ENCODE measurements around the gene EFNA2. TPM values are rescaled to one million over a fixed set of nuclear protein-coding genes. Genes with fewer than 3 reads are reported as not detected.

Gene EFNA2
- total RNA-seq, 1 experiment from 2014 or later, result 12.2 TPM

- peak; percentile 46 for TF ChIP-seq ZFX (IDR thresholded peaks at IDR 0.05)
- peak; percentile 31 for TF ChIP-seq POLR2A (IDR thresholded peaks at IDR 0.05; ENCODE audit: borderline replicate concordance, extremely low read depth, insufficient read depth, insufficient read length)
- peak; percentile 68 for TF ChIP-seq POLR2AphosphoS5 (IDR thresholded peaks at IDR 0.05; ENCODE audit: low read depth, low read length)
- TF ChIP-seq ATF3 (IDR thresholded peaks at IDR 0.05), result no peak
- TF ChIP-seq EZH2 (IDR thresholded peaks at IDR 0.05), result no peak
- no peak for TF ChIP-seq FOSL1 (IDR thresholded peaks at IDR 0.05; ENCODE audit: low read depth)
Measured at GRCh38 chr19:1261798-1262622, 23.7 kb upstream of the EFNA2 start (continued).

GRCh38 chr19:1262623-1263123, 23.0 kb upstream of the EFNA2 start:
- H3K4me2 ChIP-seq (ENCODE audit: low read length), result peak overlapping the region; percentile 98
- H3K9me2 ChIP-seq (ENCODE audit: insufficient read depth), result no peaks in the 10 kb centered on the region
- ChIA-PET RAD21 (ENCODE audit: low non-redundant PET in 1 of 2, low total read pairs in 2 of 2, uncharacterized antibody in 2 of 2, unreplicated experiment in 2 of 2) (no interaction called here), CTCF (interaction anchor here (1.6 kb wide), 1 partner anchor 18 kb away, joined by 15 read pairs; no protein-coding TSS in a partner anchor), POLR2A (interaction anchor here (1.1 to 1.3 kb wide), 2 partner anchors 10 to 18 kb away, joined by 4 to 6 read pairs; no protein-coding TSS in a partner anchor)
- BruUV-seq (replicated peaks), result no TSS peak
- peak overlapping the region; percentile 85 to 89 for H3K4me3 ChIP-seq (replicated peaks in 1 of 2; ENCODE audit: low read depth in 1 of 2, low read length in 2 of 2)
- peak overlapping the region; percentile 99 for H3K27ac ChIP-seq (ENCODE audit: low read depth, low read length)
- H4K20me1 ChIP-seq (ENCODE audit: insufficient read depth), result no peaks in the 10 kb centered on the region
- H3K4me1 ChIP-seq (ENCODE audit: control insufficient read depth in 1 of 2, insufficient read depth in 2 of 2, low read length in 2 of 2), result peaks cover 61 to 96% of the 10 kb centered on the region in 2 experiments
- no peak overlapping the region for H2AFZ ChIP-seq (ENCODE audit: low read depth, low read length, poor library complexity, severe bottlenecking)
- H3K36me3 ChIP-seq (ENCODE audit: control insufficient read depth in 1 of 2, insufficient read depth in 2 of 2, low read length in 2 of 2), result peaks cover 2 to 3% of the 10 kb centered on the region in 2 experiments; a peak in 2 of 4 replicates
- H3K79me2 ChIP-seq (ENCODE audit: insufficient read depth, low read length), result peaks cover 15% of the 10 kb centered on the region
- H3K27me3 ChIP-seq (ENCODE audit: insufficient read depth, low read length), result no peaks in the 10 kb centered on the region
- H3K9ac ChIP-seq (ENCODE audit: low read length), result peak overlapping the region; percentile 99
- DNase-seq (ENCODE audit: low read depth, low spot score), result no peak
- H3K9me3 ChIP-seq (ENCODE audit: control insufficient read depth in 1 of 2, insufficient read depth in 1 of 2, low read depth in 1 of 2, low read length in 2 of 2), result no peaks in the 10 kb centered on the region
- intact Hi-C loops (cut with micrococcal nuclease), result no loop called here
- ATAC-seq, result no peak
- TF ChIP-seq SP1 (IDR thresholded peaks at IDR 0.05; ENCODE audit: low read depth) (no peak), EGR1 (IDR thresholded peaks at IDR 0.05; ENCODE audit: low read depth) (no peak), SIN3A (IDR thresholded peaks at IDR 0.05; ENCODE audit: low read depth) (no peak), ZFX (IDR thresholded peaks at IDR 0.05) (no peak), CEBPB (IDR thresholded peaks at IDR 0.05; ENCODE audit: low read depth) (no peak), TCF7L2 (IDR thresholded peaks at IDR 0.05; ENCODE audit: borderline replicate concordance, extremely low read depth, insufficient read depth, insufficient read length) (no peak), CBX3 (IDR thresholded peaks at IDR 0.05; ENCODE audit: low read depth) (no peak), FOSL1 (IDR thresholded peaks at IDR 0.05; ENCODE audit: low read depth) (no peak), EZH2phosphoT487 (IDR thresholded peaks at IDR 0.05; ENCODE audit: borderline replicate concordance) (no peak), POLR2A (IDR thresholded peaks at IDR 0.05; ENCODE audit: borderline replicate concordance, extremely low read depth, insufficient read depth, insufficient read length) (no peak)
